Neural progenitor cell (in vitro differentiated cells): ENCODE measurements around the gene UBTD1.

ENCODE experiments used
- CTCF ChIP-seq: fragments of 200-600 bp; sonication (generic); IDR thresholded peaks from 2 replicates; pipeline ENCODE4 v1.5.1; 2017; ENCODE audit warnings: antibody characterized with exemption, mild to moderate bottlenecking
- EZH2 ChIP-seq: fragments of 200-600 bp; sonication (generic); IDR thresholded peaks from 2 replicates; pipeline ENCODE4 v1.6.1; 2017; ENCODE audit warnings: antibody characterized with exemption, mild to moderate bottlenecking, moderate library complexity
- EZH2phosphoT487 ChIP-seq: fragments of 200-600 bp; sonication (generic); IDR thresholded peaks from 2 replicates; pipeline ENCODE4 v1.6.1; 2017; ENCODE audit warnings: antibody characterized with exemption

GRCh38 chr10:97518301-97519043 is 19.7 kb downstream of the UBTD1 start:
- TF ChIP-seq CTCF (no peak), EZH2 (no peak), EZH2phosphoT487 (no peak)
